Suprapubic skin (tissue), 4 donors: ENCODE measurements around the gene DYNC1I2. TPM values are rescaled to one million over a fixed set of nuclear protein-coding genes. Genes with fewer than 3 reads are reported as not detected.

Source experiments
- DNase-seq, 2 donors: peaks; one replicate each; pipeline ENCODE4 v3.0.0-alpha.2; 2019; ENCODE audit warnings: low spot score in 2 of 2
- H3K27ac ChIP-seq: fragments of 200-600 bp; sonication (generic); one replicate; pipeline ENCODE4 v1.5.1; 2019
- H3K27me3 ChIP-seq: fragments of 200-600 bp; sonication (generic); one replicate; pipeline ENCODE4 v1.5.1; 2019
- H3K36me3 ChIP-seq: fragments of 200-600 bp; sonication (generic); one replicate; pipeline ENCODE4 v1.5.1; 2019
- H3K4me1 ChIP-seq: fragments of 200-600 bp; sonication (generic); one replicate; pipeline ENCODE4 v1.5.1; 2019
- H3K4me3 ChIP-seq: fragments of 200-600 bp; sonication (generic); one replicate; pipeline ENCODE4 v1.5.1; 2019; ENCODE audit warnings: mild to moderate bottlenecking
- H3K9me3 ChIP-seq: fragments of 200-600 bp; sonication (generic); one replicate; pipeline ENCODE4 v1.5.1; 2019
- CTCF ChIP-seq, 2 donors: fragments of 200-600 bp in 1 of 2; fragments of 450-650 bp in 1 of 2; sonication (generic) in 1 of 2; IDR thresholded peaks; one replicate each; pipeline ENCODE4 v1.5.1; 2016 to 2019; ENCODE audit warnings: antibody characterized with exemption in 2 of 2, mild to moderate bottlenecking in 1 of 2, moderate library complexity in 1 of 2
- EP300 ChIP-seq: sonication (generic); formaldehyde crosslinking; IDR thresholded peaks from one replicate; pipeline ENCODE4 v1.6.1; 2017; ENCODE audit warnings: antibody characterized with exemption
- POLR2A ChIP-seq, 2 donors: fragments of 450-650 bp; IDR thresholded peaks; one replicate each; pipeline ENCODE4 v1.6.1; 2017; ENCODE audit warnings: antibody characterized with exemption in 2 of 2, mild to moderate bottlenecking in 2 of 2, moderate library complexity in 2 of 2
- POLR2AphosphoS5 ChIP-seq, 3 donors: sonication (generic); formaldehyde crosslinking; IDR thresholded peaks; one replicate each; pipeline ENCODE4 v1.6.1; 2017; ENCODE audit warnings: antibody characterized with exemption in 3 of 3
- WGBS: methylation state at CpG from one replicate; pipeline ENCODE4 v1.1.5; 2018; 5-methylcytosine and 5-hydroxymethylcytosine counted together
- total RNA-seq, 4 donors: library from RNA; depleted of rRNA; stranded (reverse); fragments of >200 nt; gene quantifications; one replicate each; pipeline ENCODE4 v1.1.0, GENCODE V29; 2016

The DYNC1I2 gene
- total RNA-seq, 4 donors from 2014 or later: 65.0 to 78.7 (median 67.9) TPM

DNA sequence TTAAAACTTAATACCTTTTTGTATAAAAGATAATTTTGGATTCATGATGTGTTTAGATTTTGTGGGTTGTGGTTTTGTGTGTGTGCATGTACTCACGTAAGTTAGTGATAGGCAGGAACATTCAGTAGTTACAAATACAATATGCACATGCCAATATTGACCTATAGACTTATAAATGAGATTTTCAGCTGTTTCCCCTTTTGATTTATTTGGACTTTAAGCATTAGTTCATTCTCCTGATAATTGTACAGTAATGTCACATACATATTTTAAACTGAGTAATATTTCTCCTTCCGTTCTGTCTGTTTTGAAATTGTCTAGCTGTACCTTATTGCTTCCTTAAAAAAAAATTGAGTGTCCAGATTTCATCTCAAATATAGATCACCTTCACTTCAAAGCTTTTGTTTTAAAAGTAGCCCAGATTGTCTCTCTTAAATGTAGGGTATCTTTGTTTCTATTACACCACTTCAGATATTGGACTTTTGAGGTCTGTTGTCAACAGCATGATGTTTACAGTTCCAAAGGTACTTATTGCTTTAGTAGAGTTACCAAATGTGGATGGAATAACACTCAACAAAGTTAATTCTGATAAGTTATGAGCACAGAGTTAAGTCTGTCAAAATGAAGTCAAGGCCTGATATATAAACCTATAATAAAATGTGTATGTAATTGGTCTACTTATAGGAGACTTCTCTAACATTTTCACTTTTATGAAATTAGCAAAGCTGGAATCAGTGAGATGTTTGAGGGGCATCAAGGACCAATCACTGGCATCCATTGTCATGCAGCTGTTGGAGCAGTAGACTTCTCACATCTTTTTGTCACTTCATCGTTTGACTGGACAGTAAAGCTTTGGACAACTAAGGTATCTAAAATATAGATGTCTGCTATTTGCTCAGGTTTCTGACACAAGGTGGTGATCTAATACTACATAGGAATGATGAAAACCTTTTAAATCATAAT, 42.0 kb downstream of the DYNC1I2 start:
- WGBS: 91% methylated on average over 3 of the region's 3 CpGs
- DNase-seq: no peak
- Histone ChIP-seq H3K4me3 (no peak overlapping the region), H3K36me3 (peaks cover 79% of the 10 kb centered on the region), H3K27me3 (no peaks in the 10 kb centered on the region), H3K9me3 (no peaks in the 10 kb centered on the region), H3K27ac (no peak overlapping the region), H3K4me1 (no peaks in the 10 kb centered on the region)
- TF ChIP-seq EP300 (no peak), CTCF (IDR thresholded peaks at IDR 0.05) (no peak), POLR2A (IDR thresholded peaks at IDR 0.05) (no peak), POLR2AphosphoS5 (IDR thresholded peaks at IDR 0.05) (no peak)

DNA sequence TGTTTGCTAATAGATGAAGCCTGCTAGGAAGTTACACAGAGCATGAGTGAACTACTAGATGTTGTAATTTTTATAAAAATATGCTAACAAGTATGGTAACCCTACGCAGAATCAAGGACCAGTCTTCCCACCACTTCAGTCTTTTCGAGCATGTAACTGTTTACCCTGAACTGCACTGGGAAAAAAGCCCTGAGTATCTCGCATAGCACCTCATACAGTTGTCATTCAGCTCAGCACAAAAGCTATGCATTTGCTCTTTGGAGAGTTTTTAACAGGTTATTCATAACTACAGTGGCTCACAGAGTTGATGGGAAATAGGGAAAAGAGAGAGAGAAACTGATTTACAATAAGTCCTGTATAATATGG, 42.7 kb downstream of the DYNC1I2 start:
- TF ChIP-seq CTCF (IDR thresholded peaks at IDR 0.05) (no peak), EP300 (no peak), POLR2AphosphoS5 (IDR thresholded peaks at IDR 0.05) (no peak), POLR2A (IDR thresholded peaks at IDR 0.05) (no peak)
- H3K27ac ChIP-seq: no peak overlapping the region
- WGBS: 62% methylated on average over 3 of the region's 3 CpGs
- no peaks in the 10 kb centered on the region for H3K9me3 ChIP-seq
- DNase-seq: no peak
- no peaks in the 10 kb centered on the region for H3K4me1 ChIP-seq
- H3K27me3 ChIP-seq: no peaks in the 10 kb centered on the region
- H3K4me3 ChIP-seq: no peak overlapping the region
- H3K36me3 ChIP-seq: peaks cover 85% of the 10 kb centered on the region

- Histone ChIP-seq H3K9me3 (no peaks in the 10 kb centered on the region), H3K4me1 (no peaks in the 10 kb centered on the region), H3K27ac (no peak overlapping the region), H3K36me3 (peaks cover 71% of the 10 kb centered on the region), H3K27me3 (no peaks in the 10 kb centered on the region), H3K4me3 (no peak overlapping the region)
- 91% methylated on average over 4 of the region's 4 CpGs for WGBS
- DNase-seq: no peak
- TF ChIP-seq POLR2AphosphoS5 (IDR thresholded peaks at IDR 0.05): no peak
- TF ChIP-seq POLR2A (IDR thresholded peaks at IDR 0.05): no peak
Measured at GRCh38 chr2:171735991-171736710, 48.9 kb downstream of the DYNC1I2 start.

DNA sequence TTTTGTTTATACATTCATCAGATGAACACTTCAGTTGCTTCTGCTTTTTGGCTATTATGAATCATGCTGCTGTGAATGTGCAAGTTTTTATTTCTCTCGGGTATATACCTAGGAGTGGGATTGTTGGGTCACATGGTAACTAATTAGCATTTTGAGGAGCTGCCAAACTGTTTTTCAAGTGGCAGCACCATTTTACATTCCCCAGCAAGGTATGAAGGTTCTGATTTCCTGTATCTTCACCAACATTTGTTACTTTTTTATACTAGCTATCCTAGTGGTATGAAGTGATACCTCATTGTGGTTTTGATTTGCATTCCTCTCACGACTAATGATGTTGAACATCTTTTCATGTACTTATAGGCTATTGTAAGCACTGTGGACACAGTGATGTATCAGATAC, 53.9 kb downstream of the DYNC1I2 start:
- TF ChIP-seq POLR2A (IDR thresholded peaks at IDR 0.05): no peak
- TF ChIP-seq EP300: no peak
- TF ChIP-seq POLR2AphosphoS5 (IDR thresholded peaks at IDR 0.05): no peak
- TF ChIP-seq CTCF (IDR thresholded peaks at IDR 0.05): no peak
- WGBS: 56% methylated on average over 2 of the region's 2 CpGs
- peaks cover 77% of the 10 kb centered on the region for H3K36me3 ChIP-seq

DNA sequence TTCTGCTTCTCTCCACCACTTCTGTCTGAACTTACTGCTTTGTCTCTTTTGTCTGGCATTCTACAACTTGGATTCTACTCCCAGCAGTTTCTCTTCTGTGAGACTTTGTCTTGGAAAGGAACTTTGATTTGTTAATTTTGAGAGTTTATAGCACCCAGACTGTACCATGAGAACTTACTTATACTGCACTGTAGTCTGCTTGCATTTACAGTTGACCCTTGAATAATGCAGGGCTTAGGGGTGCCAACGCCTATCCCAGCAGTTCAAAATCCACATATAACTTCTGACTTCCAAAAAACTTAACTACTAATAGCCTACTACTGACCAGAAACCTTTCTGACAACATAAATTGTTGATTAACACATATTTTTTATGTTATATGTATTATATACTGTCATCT, 55.5 kb downstream of the DYNC1I2 start:
- peaks cover 79% of the 10 kb centered on the region for H3K36me3 ChIP-seq
- WGBS: 96% methylated on average over 1 of the region's 1 CpG

More for the DNA sequence above, 53.9 kb downstream of the DYNC1I2 start:
- no peaks in the 10 kb centered on the region for H3K9me3 ChIP-seq
- no peak for DNase-seq
- no peak overlapping the region for H3K4me3 ChIP-seq
- no peaks in the 10 kb centered on the region for H3K4me1 ChIP-seq
- no peak overlapping the region for H3K27ac ChIP-seq
- H3K27me3 ChIP-seq: no peaks in the 10 kb centered on the region

More for the DNA sequence above, 55.5 kb downstream of the DYNC1I2 start:
- no peak overlapping the region for H3K27ac ChIP-seq
- TF ChIP-seq CTCF (IDR thresholded peaks at IDR 0.05) (no peak), POLR2AphosphoS5 (IDR thresholded peaks at IDR 0.05) (no peak), POLR2A (IDR thresholded peaks at IDR 0.05) (no peak), EP300 (no peak)
- H3K9me3 ChIP-seq: no peaks in the 10 kb centered on the region
- H3K27me3 ChIP-seq: no peaks in the 10 kb centered on the region
- H3K4me3 ChIP-seq: no peak overlapping the region
- no peak for DNase-seq
- H3K4me1 ChIP-seq: no peaks in the 10 kb centered on the region
